ENCODE results near the gene EPS8L3. TPM values are rescaled to one million over a fixed set of nuclear protein-coding genes. Genes with fewer than 3 reads are reported as not detected.

Gene EPS8L3
- total and polyA plus RNA-seq, 9 donors: 0.12 to 7.4 (median 2.4) TPM; not detected in 6

DNA sequence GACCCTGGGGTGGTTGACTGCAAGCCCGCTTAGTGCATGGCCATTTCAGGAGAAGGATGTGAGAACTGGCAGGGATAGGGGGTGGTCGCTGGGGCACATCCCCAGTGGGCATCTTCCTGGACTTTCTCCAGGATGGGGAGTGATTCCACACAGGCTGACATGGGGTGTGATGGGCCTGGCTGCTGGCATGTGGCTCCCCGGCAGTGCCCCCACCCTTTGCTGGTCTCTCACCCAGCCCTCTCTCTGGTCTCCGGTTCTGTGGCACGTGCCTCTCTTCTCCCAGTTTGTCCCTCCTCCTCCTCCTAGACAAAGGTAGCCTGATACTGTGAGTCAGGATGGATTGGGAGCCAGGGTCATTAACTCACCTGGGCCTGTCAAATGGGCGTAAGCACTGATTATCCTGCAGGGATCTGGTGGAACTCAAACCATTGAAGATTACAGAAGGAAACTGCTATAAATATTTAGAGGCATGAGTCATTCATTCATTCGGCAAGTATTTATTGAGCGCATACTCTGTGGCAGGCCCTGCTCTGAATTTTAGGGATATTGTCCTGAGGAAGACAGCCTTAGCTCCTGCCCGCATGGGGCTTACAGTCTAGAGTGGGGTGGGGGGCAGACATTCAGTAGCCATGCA lies 23.6 kb upstream of the EPS8L3 start:
- Histone ChIP-seq H3K9me3 (replicated peaks; ENCODE audit: control insufficient read depth, low read depth, low read length) (no peaks in the 10 kb centered on the region), H3K36me3 (ENCODE audit: control insufficient read depth, insufficient read depth, low read length) (no peaks in the 10 kb centered on the region), H3K4me1 (ENCODE audit: control insufficient read depth, insufficient read depth, low read length) (peaks cover 56% of the 10 kb centered on the region), H3K27me3 (ENCODE audit: control insufficient read depth, insufficient read depth, low read length) (peaks cover 15% of the 10 kb centered on the region), H3K4me3 (ENCODE audit: low read length) (no peak overlapping the region), H3K27ac (ENCODE audit: low read length) (no peak overlapping the region)
- no peak for DNase-seq
- WGBS (ENCODE audit: insufficient coverage): 98% methylated on average over 4 of the region's 9 CpGs

DNA sequence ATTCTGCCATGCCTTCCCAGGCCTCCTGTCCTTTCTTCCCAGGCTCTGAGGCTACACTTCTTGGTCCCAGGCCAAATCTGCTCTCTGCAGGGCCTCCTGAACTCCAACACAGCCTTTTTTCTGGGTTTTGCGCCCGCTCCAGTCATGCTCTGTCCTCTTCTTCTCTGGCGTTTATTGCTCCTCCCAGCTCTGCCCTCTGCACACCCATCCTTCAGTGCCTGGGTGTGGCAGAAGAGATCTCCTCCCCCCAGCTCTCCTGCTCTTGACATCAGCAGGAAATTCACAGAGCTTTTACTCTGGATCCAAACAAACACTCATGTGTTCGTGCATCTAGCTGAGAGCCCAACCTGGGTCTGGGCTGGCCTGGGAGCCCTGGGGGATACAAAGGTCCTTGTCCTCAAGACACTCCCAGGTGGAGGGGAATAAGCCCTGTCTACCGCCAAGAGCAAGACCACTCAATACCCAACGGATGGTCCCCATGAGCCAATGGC lies 22.9 kb upstream of the EPS8L3 start:
- H3K36me3 ChIP-seq (ENCODE audit: control insufficient read depth, insufficient read depth, low read length): no peaks in the 10 kb centered on the region
- peaks cover 49% of the 10 kb centered on the region for H3K4me1 ChIP-seq (ENCODE audit: control insufficient read depth, insufficient read depth, low read length)
- DNase-seq: peak; percentile 42
- H3K9me3 ChIP-seq (replicated peaks; ENCODE audit: control insufficient read depth, low read depth, low read length): no peaks in the 10 kb centered on the region
- H3K27ac ChIP-seq (ENCODE audit: low read length): no peak overlapping the region
- 48% methylated on average over 4 of the region's 6 CpGs for WGBS (ENCODE audit: insufficient coverage)
- no peak overlapping the region for H3K4me3 ChIP-seq (ENCODE audit: low read length)
- peaks cover 15% of the 10 kb centered on the region for H3K27me3 ChIP-seq (ENCODE audit: control insufficient read depth, insufficient read depth, low read length)

DNA sequence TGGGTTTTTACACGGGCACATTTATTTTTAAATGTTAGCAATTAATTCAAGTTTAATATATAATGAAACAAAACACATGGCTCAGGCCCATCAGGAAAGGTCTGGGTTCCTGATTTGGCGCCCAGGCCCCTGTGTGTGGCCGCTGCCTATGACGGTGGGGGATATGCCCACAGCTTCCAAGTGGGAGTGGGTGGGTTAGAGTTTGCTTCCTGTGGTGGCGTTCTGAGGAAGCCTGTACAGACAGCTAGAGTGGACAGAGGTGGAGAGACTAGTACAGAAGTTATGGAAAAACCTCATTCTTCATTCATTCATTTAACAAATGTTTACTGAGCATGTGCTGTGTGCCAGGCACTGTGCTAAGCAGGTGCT lies 22.4 kb upstream of the EPS8L3 start:
- Histone ChIP-seq H3K4me3 (ENCODE audit: low read length) (no peak overlapping the region), H3K36me3 (ENCODE audit: control insufficient read depth, insufficient read depth, low read length) (no peaks in the 10 kb centered on the region), H3K9me3 (replicated peaks; ENCODE audit: control insufficient read depth, low read depth, low read length) (no peaks in the 10 kb centered on the region), H3K4me1 (ENCODE audit: control insufficient read depth, insufficient read depth, low read length) (peaks cover 44% of the 10 kb centered on the region), H3K27ac (ENCODE audit: low read length) (no peak overlapping the region), H3K27me3 (ENCODE audit: control insufficient read depth, insufficient read depth, low read length) (peaks cover 15% of the 10 kb centered on the region)
- 88% methylated on average over 3 of the region's 5 CpGs for WGBS (ENCODE audit: insufficient coverage)
- no peak for DNase-seq

- Histone ChIP-seq H3K4me1 (ENCODE audit: control insufficient read depth, insufficient read depth, low read length) (peaks cover 39% of the 10 kb centered on the region), H3K4me3 (ENCODE audit: low read length) (no peak overlapping the region), H3K36me3 (ENCODE audit: control insufficient read depth, insufficient read depth, low read length) (no peaks in the 10 kb centered on the region), H3K9me3 (replicated peaks; ENCODE audit: control insufficient read depth, low read depth, low read length) (no peaks in the 10 kb centered on the region), H3K27ac (ENCODE audit: low read length) (no peak overlapping the region), H3K27me3 (ENCODE audit: control insufficient read depth, insufficient read depth, low read length) (peaks cover 15% of the 10 kb centered on the region)
- 81% methylated on average over 3 of the region's 4 CpGs for WGBS (ENCODE audit: insufficient coverage)
- DNase-seq: no peak
Observed at GRCh38 chr1:109785446-109786111, 21.9 kb upstream of the EPS8L3 start.

DNA sequence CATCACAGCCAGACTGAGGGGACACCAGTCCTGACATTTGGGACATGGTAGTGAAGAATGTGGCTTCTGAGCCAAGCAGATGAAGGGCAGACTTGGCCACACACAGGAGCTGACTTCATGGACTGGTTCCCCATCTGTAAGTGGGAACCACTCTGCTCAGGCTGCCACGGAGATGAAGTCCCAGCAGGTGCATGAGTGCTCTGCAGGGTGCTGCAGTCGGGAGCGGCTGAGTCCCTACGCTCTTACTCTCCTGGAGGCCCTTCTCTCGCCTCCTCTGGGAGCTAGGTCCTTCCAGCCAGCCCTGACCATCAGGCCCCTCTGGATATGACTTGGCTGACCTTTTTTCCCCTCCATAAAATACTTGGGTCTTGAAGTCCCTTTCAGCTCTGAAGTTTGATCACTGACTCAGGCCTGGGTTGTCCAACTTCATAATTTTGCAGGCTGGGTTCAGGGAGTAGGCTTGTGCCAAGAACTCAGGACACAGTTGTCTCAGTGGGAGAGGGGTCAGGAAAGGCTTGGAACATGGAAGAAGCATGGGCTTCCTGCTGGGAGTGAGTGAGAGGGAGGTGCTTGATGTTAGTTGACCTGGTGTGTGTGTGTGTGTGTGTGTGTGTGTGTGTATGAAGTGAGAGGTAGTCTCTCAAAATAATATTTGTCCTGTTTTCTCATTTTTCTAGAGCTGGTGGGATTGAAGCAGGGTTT lies 21.0 kb upstream of the EPS8L3 start:
- 65% methylated on average over 2 of the region's 5 CpGs for WGBS (ENCODE audit: insufficient coverage)
- Histone ChIP-seq H3K27me3 (ENCODE audit: control insufficient read depth, insufficient read depth, low read length) (peaks cover 20% of the 10 kb centered on the region), H3K36me3 (ENCODE audit: control insufficient read depth, insufficient read depth, low read length) (no peaks in the 10 kb centered on the region), H3K4me3 (ENCODE audit: low read length) (no peak overlapping the region), H3K27ac (ENCODE audit: low read length) (no peak overlapping the region), H3K4me1 (ENCODE audit: control insufficient read depth, insufficient read depth, low read length) (peaks cover 37% of the 10 kb centered on the region), H3K9me3 (replicated peaks; ENCODE audit: control insufficient read depth, low read depth, low read length) (no peaks in the 10 kb centered on the region)
- DNase-seq: no peak

- Histone ChIP-seq H3K4me1 (ENCODE audit: control insufficient read depth, insufficient read depth, low read length) (peaks cover 29% of the 10 kb centered on the region), H3K36me3 (ENCODE audit: control insufficient read depth, insufficient read depth, low read length) (no peaks in the 10 kb centered on the region), H3K4me3 (ENCODE audit: low read length) (no peak overlapping the region), H3K27ac (ENCODE audit: low read length) (no peak overlapping the region), H3K9me3 (replicated peaks; ENCODE audit: control insufficient read depth, low read depth, low read length) (no peaks in the 10 kb centered on the region), H3K27me3 (ENCODE audit: control insufficient read depth, insufficient read depth, low read length) (peaks cover 20% of the 10 kb centered on the region)
- no peak for DNase-seq
- 51% methylated on average over 8 of the region's 8 CpGs for WGBS (ENCODE audit: insufficient coverage)
Observed at GRCh38 chr1:109783436-109783835, 19.7 kb upstream of the EPS8L3 start.

- no CpG with 5 or more reads among the region's 4 CpGs for WGBS (ENCODE audit: insufficient coverage)
- Histone ChIP-seq H3K9me3 (replicated peaks; ENCODE audit: control insufficient read depth, low read depth, low read length) (no peaks in the 10 kb centered on the region), H3K27ac (ENCODE audit: low read length) (peak overlapping the region; percentile 7), H3K4me3 (ENCODE audit: low read length) (no peak overlapping the region), H3K27me3 (ENCODE audit: control insufficient read depth, insufficient read depth, low read length) (peaks cover 18% of the 10 kb centered on the region), H3K36me3 (ENCODE audit: control insufficient read depth, insufficient read depth, low read length) (no peaks in the 10 kb centered on the region), H3K4me1 (ENCODE audit: control insufficient read depth, insufficient read depth, low read length) (peaks cover 29% of the 10 kb centered on the region)
- DNase-seq: no peak
Observed at GRCh38 chr1:109782927-109783326, 19.2 kb upstream of the EPS8L3 start.

DNA sequence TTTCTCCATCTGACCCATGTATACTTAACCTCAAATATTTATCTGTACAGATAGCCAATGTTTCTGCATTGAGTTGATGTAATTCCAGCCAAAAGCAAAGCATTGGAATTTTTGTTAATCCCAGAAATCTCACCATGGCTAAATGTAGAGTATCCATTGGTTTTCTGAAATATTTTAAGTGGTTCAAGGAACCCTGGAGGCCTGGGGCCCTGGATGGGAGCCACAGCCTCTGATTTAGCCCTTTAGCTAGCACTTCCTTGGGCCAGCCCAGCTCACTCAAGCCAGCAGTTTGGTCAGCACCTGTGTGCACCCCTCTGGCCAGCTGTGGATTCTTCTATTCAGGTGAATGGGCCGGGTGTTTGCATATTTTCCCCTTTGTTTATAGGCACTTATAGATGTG lies 18.8 kb upstream of the EPS8L3 start:
- Histone ChIP-seq H3K9me3 (replicated peaks; ENCODE audit: control insufficient read depth, low read depth, low read length) (no peaks in the 10 kb centered on the region), H3K4me1 (ENCODE audit: control insufficient read depth, insufficient read depth, low read length) (peaks cover 29% of the 10 kb centered on the region), H3K27me3 (ENCODE audit: control insufficient read depth, insufficient read depth, low read length) (peaks cover 14% of the 10 kb centered on the region), H3K36me3 (ENCODE audit: control insufficient read depth, insufficient read depth, low read length) (no peaks in the 10 kb centered on the region), H3K4me3 (ENCODE audit: low read length) (no peak overlapping the region), H3K27ac (ENCODE audit: low read length) (peak overlapping the region; percentile 7)
- peak; percentile 66 for DNase-seq
- WGBS (ENCODE audit: insufficient coverage): no CpG with 5 or more reads among the region's 1 CpG

DNA sequence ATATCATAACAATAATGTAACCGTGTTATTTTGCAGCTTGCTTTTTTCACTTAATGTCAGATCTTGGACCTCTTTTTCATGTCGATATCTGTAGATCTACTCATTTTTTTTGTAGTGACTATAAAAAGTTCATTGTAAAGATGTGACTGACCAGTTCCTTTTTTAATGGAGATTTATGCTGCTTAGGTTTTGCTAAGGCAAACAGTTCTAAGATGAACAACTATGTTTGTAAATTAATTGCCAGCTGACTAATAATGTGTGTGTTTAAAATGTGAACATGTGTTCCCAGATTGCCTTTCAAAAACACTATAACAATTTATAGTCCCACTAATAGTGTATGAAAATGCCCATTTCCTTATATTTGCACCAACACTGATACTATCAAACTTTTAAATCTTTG lies 18.1 kb upstream of the EPS8L3 start:
- Histone ChIP-seq H3K9me3 (replicated peaks; ENCODE audit: control insufficient read depth, low read depth, low read length) (no peaks in the 10 kb centered on the region), H3K27me3 (ENCODE audit: control insufficient read depth, insufficient read depth, low read length) (peaks cover 14% of the 10 kb centered on the region), H3K27ac (ENCODE audit: low read length) (no peak overlapping the region), H3K4me3 (ENCODE audit: low read length) (no peak overlapping the region), H3K36me3 (ENCODE audit: control insufficient read depth, insufficient read depth, low read length) (no peaks in the 10 kb centered on the region), H3K4me1 (ENCODE audit: control insufficient read depth, insufficient read depth, low read length) (peaks cover 31% of the 10 kb centered on the region)
- WGBS (ENCODE audit: insufficient coverage): no CpG with 5 or more reads among the region's 2 CpGs
- no peak for DNase-seq

GRCh38 chr1:109780982-109781381 lies 17.3 kb upstream of the EPS8L3 start:
- H3K27me3 ChIP-seq (ENCODE audit: control insufficient read depth, insufficient read depth, low read length): peaks cover 14% of the 10 kb centered on the region
- no peak overlapping the region for H3K27ac ChIP-seq (ENCODE audit: low read length)
- WGBS (ENCODE audit: insufficient coverage): no CpG with 5 or more reads among the region's 1 CpG
- H3K9me3 ChIP-seq (replicated peaks; ENCODE audit: control insufficient read depth, low read depth, low read length): no peaks in the 10 kb centered on the region
- no peak for DNase-seq
- H3K36me3 ChIP-seq (ENCODE audit: control insufficient read depth, insufficient read depth, low read length): no peaks in the 10 kb centered on the region
- peaks cover 24% of the 10 kb centered on the region for H3K4me1 ChIP-seq (ENCODE audit: control insufficient read depth, insufficient read depth, low read length)
- no peak overlapping the region for H3K4me3 ChIP-seq (ENCODE audit: low read length)
